HepG2 (cell line): ENCODE measurements around the gene C5. TPM values are rescaled to one million over a fixed set of nuclear protein-coding genes. Genes with fewer than 3 reads are reported as not detected.

Experiments used
- FOXA3 ChIP-seq: IDR thresholded peaks from 2 replicates; pipeline ENCODE4 v1.6.1; 2016; ENCODE audit warnings: missing genetic modification reagents, missing compliant biosample characterization
- GTF3A ChIP-seq: sonication (generic); formaldehyde crosslinking; conservative IDR thresholded peaks from 2 replicates; pipeline ENCODE4 v1.4.0; 2020; ENCODE audit warnings: mild to moderate bottlenecking, missing genetic modification reagents
- HDAC2 ChIP-seq: sonication (generic); formaldehyde crosslinking; IDR thresholded peaks from 2 replicates; pipeline ENCODE4 v1.4.0; 2020; ENCODE audit warnings: missing genetic modification reagents
- HNF4G ChIP-seq, 2 experiments: sonication (generic) in 1 of 2; formaldehyde crosslinking in 1 of 2; IDR thresholded peaks; 2 replicates each; pipeline versions ENCODE4 v1.4.0 to v1.6.1; 2011 to 2020; ENCODE audit warnings: borderline replicate concordance in 2 of 2, low read depth in 2 of 2, mild to moderate bottlenecking in 2 of 2, low read length in 1 of 2, missing genetic modification reagents in 1 of 2, moderate library complexity in 1 of 2
- PCBP2 ChIP-seq: fragments of 200-400 bp; formaldehyde crosslinking; optimal IDR thresholded peaks from 2 replicates; pipeline ENCODE3; 2018; ENCODE audit warnings: low read length, low read depth; ENCODE audit not compliant: poor library complexity, severe bottlenecking
- SMAD1 ChIP-seq: sonication (generic); formaldehyde crosslinking; IDR thresholded peaks from 2 replicates; pipeline ENCODE4 v1.4.0; 2020; ENCODE audit warnings: missing genetic modification reagents, low read depth, mild to moderate bottlenecking, borderline replicate concordance
- SNAPC2 ChIP-seq: sonication (generic); formaldehyde crosslinking; IDR thresholded peaks from 2 replicates; pipeline ENCODE4 v1.8.1; 2022; ENCODE audit warnings: mild to moderate bottlenecking, missing genetic modification reagents
- SOX13 ChIP-seq, 3 experiments: fragments of 450-650 bp in 1 of 3; sonication (generic) in 1 of 3; formaldehyde crosslinking in 1 of 3; IDR thresholded peaks in 2 of 3; conservative IDR thresholded peaks in 1 of 3; 2 replicates each; pipeline versions ENCODE4 v1.5.0 to v1.6.1; 2016 to 2020; ENCODE audit warnings: antibody characterized with exemption in 1 of 3, mild to moderate bottlenecking in 1 of 3, missing compliant biosample characterization in 1 of 3, missing genetic modification reagents in 1 of 3, moderate library complexity in 1 of 3
- SSRP1 ChIP-seq: IDR thresholded peaks from 2 replicates; pipeline ENCODE4 v1.6.1; 2016; ENCODE audit warnings: control low read depth
- ZNF224 ChIP-seq: sonication (generic); formaldehyde crosslinking; IDR thresholded peaks from 2 replicates; pipeline ENCODE4 v1.5.0; 2020; ENCODE audit warnings: mild to moderate bottlenecking, missing genetic modification reagents
- ZNF441 ChIP-seq: sonication (generic); formaldehyde crosslinking; IDR thresholded peaks from 2 replicates; pipeline ENCODE4 v1.7.0; 2021; ENCODE audit warnings: missing genetic modification reagents, borderline replicate concordance
- ZNF619 ChIP-seq: sonication (generic); formaldehyde crosslinking; IDR thresholded peaks from 2 replicates; pipeline ENCODE4 v1.4.0; 2020; ENCODE audit warnings: mild to moderate bottlenecking, missing genetic modification reagents
- polyA plus RNA-seq, 8 experiments: library from polyadenylated mRNA; depleted of rRNA in 3 of 8; stranded (reverse) in 7 of 8; unstranded in 1 of 8; fragments of >200 nt; fragmentation: Illumina TruSeq in 4 of 8; extraction: Trizol in 4 of 8; gene quantifications; 2 replicates each; pipeline versions ENCODE4 v1.2.1 to v1.2.3, GENCODE V29; 2011 to 2016; ENCODE audit warnings: low read depth in 4 of 8, missing spikeins in 1 of 8, mixed read lengths in 1 of 8; ENCODE audit not compliant: insufficient read depth in 1 of 8
- total RNA-seq, 5 experiments: library from RNA; depleted of rRNA; stranded (reverse); fragments of >200 nt; fragmentation: Illumina TruSeq; extraction: Trizol; gene quantifications; 2 replicates each; pipeline ENCODE4 v1.2.3, GENCODE V29; 2016; ENCODE audit warnings: low read depth in 1 of 5
- TF ChIP-seq, protein P1 (sequence below): sonication (generic); formaldehyde crosslinking; IDR thresholded peaks from 2 replicates; pipeline ENCODE4 v1.9.0; 2021; ENCODE audit warnings: mild to moderate bottlenecking, missing genetic modification reagents
- TF ChIP-seq, protein P2 (sequence below): IDR thresholded peaks from 2 replicates; pipeline ENCODE4 v1.6.1; 2016; ENCODE audit warnings: low read depth, missing genetic modification reagents, missing compliant biosample characterization

The C5 gene
- total and polyA plus RNA-seq, 2 of the 13 experiments (the other 11 are each of a cell fraction or from before 2014, with no cell fraction given) = 57.6 to 192 TPM

DNA sequence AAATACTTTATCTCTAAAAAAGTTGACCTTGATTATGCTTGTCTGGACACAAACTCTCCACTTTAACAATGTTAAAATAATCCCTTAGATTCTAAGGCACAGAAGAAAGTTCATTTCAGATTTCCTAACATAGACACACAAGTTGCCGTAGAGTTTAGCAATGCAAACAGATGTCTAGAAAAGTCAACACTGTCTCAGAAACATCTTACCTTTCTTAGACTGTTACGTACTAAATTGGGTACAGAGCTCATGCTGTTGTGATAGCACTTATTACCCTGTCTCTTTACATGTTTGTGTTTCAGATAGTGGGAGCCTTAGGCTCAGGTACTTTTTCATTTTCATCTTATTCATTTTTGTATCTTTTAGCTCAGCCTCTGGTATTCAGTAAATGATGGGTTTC lies 52.0 kb downstream of the C5 start (continued):
- no peak for TF ChIP-seq ZNF619 (CRISPR knock-in tag)
- TF ChIP-seq PCBP2 = no peak
- TF ChIP-seq ZNF224 (CRISPR knock-in tag) = no peak
- no peak for TF ChIP-seq SSRP1
- TF ChIP-seq, protein P1, sequence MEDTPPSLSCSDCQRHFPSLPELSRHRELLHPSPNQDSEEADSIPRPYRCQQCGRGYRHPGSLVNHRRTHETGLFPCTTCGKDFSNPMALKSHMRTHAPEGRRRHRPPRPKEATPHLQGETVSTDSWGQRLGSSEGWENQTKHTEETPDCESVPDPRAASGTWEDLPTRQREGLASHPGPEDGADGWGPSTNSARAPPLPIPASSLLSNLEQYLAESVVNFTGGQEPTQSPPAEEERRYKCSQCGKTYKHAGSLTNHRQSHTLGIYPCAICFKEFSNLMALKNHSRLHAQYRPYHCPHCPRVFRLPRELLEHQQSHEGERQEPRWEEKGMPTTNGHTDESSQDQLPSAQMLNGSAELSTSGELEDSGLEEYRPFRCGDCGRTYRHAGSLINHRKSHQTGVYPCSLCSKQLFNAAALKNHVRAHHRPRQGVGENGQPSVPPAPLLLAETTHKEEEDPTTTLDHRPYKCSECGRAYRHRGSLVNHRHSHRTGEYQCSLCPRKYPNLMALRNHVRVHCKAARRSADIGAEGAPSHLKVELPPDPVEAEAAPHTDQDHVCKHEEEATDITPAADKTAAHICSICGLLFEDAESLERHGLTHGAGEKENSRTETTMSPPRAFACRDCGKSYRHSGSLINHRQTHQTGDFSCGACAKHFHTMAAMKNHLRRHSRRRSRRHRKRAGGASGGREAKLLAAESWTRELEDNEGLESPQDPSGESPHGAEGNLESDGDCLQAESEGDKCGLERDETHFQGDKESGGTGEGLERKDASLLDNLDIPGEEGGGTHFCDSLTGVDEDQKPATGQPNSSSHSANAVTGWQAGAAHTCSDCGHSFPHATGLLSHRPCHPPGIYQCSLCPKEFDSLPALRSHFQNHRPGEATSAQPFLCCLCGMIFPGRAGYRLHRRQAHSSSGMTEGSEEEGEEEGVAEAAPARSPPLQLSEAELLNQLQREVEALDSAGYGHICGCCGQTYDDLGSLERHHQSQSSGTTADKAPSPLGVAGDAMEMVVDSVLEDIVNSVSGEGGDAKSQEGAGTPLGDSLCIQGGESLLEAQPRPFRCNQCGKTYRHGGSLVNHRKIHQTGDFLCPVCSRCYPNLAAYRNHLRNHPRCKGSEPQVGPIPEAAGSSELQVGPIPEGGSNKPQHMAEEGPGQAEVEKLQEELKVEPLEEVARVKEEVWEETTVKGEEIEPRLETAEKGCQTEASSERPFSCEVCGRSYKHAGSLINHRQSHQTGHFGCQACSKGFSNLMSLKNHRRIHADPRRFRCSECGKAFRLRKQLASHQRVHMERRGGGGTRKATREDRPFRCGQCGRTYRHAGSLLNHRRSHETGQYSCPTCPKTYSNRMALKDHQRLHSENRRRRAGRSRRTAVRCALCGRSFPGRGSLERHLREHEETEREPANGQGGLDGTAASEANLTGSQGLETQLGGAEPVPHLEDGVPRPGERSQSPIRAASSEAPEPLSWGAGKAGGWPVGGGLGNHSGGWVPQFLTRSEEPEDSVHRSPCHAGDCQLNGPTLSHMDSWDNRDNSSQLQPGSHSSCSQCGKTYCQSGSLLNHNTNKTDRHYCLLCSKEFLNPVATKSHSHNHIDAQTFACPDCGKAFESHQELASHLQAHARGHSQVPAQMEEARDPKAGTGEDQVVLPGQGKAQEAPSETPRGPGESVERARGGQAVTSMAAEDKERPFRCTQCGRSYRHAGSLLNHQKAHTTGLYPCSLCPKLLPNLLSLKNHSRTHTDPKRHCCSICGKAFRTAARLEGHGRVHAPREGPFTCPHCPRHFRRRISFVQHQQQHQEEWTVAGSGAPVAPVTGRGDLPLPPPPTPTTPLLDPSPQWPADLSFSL = peak; percentile 39; the same call in 1 of the 2 replicates
- TF ChIP-seq, protein P2, sequence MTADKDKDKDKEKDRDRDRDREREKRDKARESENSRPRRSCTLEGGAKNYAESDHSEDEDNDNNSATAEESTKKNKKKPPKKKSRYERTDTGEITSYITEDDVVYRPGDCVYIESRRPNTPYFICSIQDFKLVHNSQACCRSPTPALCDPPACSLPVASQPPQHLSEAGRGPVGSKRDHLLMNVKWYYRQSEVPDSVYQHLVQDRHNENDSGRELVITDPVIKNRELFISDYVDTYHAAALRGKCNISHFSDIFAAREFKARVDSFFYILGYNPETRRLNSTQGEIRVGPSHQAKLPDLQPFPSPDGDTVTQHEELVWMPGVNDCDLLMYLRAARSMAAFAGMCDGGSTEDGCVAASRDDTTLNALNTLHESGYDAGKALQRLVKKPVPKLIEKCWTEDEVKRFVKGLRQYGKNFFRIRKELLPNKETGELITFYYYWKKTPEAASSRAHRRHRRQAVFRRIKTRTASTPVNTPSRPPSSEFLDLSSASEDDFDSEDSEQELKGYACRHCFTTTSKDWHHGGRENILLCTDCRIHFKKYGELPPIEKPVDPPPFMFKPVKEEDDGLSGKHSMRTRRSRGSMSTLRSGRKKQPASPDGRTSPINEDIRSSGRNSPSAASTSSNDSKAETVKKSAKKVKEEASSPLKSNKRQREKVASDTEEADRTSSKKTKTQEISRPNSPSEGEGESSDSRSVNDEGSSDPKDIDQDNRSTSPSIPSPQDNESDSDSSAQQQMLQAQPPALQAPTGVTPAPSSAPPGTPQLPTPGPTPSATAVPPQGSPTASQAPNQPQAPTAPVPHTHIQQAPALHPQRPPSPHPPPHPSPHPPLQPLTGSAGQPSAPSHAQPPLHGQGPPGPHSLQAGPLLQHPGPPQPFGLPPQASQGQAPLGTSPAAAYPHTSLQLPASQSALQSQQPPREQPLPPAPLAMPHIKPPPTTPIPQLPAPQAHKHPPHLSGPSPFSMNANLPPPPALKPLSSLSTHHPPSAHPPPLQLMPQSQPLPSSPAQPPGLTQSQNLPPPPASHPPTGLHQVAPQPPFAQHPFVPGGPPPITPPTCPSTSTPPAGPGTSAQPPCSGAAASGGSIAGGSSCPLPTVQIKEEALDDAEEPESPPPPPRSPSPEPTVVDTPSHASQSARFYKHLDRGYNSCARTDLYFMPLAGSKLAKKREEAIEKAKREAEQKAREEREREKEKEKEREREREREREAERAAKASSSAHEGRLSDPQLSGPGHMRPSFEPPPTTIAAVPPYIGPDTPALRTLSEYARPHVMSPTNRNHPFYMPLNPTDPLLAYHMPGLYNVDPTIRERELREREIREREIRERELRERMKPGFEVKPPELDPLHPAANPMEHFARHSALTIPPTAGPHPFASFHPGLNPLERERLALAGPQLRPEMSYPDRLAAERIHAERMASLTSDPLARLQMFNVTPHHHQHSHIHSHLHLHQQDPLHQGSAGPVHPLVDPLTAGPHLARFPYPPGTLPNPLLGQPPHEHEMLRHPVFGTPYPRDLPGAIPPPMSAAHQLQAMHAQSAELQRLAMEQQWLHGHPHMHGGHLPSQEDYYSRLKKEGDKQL = no peak
- TF ChIP-seq SOX13 (IDR thresholded peaks at IDR 0.05) = no peak
- peak in 1 of 2 experiments; percentile 24; a peak in 1 of 4 replicates for TF ChIP-seq SOX13 (CRISPR knock-in tag; conservative IDR thresholded peaks at IDR 0.05 in 1 of 2, IDR thresholded peaks at IDR 0.05 in 1 of 2)
- no peak for TF ChIP-seq SNAPC2 (CRISPR knock-in tag)
- peak; percentile 33; the same call in 1 of the 2 replicates for TF ChIP-seq HDAC2 (CRISPR knock-in tag)
- TF ChIP-seq SMAD1 (CRISPR knock-in tag) = no peak
- no peak for TF ChIP-seq ZNF441 (CRISPR knock-in tag)
- peak; percentile 80 for TF ChIP-seq FOXA3
- TF ChIP-seq GTF3A (CRISPR knock-in tag) = no peak
- TF ChIP-seq HNF4G (IDR thresholded peaks at IDR 0.05; ENCODE audit: borderline replicate concordance, low read depth, low read length) = 0 out of 2 replicates have a peak, but pooled peaks have one; percentile 16
- no peak for TF ChIP-seq HNF4G (CRISPR knock-in tag; IDR thresholded peaks at IDR 0.05; ENCODE audit: borderline replicate concordance, low read depth)
